Vagina (tissue), 2 donors: ENCODE measurements around the gene TGIF1. TPM values are rescaled to one million over a fixed set of nuclear protein-coding genes. Genes with fewer than 3 reads are reported as not detected.

ENCODE experiments used
- DNase-seq, 2 donors: peaks; one replicate each; pipeline ENCODE4 v3.0.0-alpha.2; 2017; ENCODE audit errors: extremely low spot score in 2 of 2
- H3K27ac ChIP-seq: fragments of 200-600 bp; sonication (generic); one replicate; pipeline ENCODE4 v1.5.1; 2019
- H3K27me3 ChIP-seq: fragments of 200-600 bp; sonication (generic); one replicate; pipeline ENCODE4 v1.5.1; 2019
- H3K36me3 ChIP-seq, 2 donors: fragments of 200-600 bp; sonication (generic); one replicate each; pipeline ENCODE4 v1.5.1; 2017 to 2019
- H3K4me1 ChIP-seq: fragments of 200-600 bp; sonication (generic); one replicate; pipeline ENCODE4 v1.5.1; 2019
- H3K4me3 ChIP-seq, 2 donors: fragments of 200-600 bp; sonication (generic); 1 replicate in 1 of 2; 2 replicates in 1 of 2; pipeline ENCODE4 v1.5.1; 2016 to 2019
- H3K9me3 ChIP-seq: fragments of 200-600 bp; sonication (generic); one replicate; pipeline ENCODE4 v1.5.1; 2019
- POLR2A ChIP-seq, 2 donors: fragments of 450-650 bp; IDR thresholded peaks; one replicate each; pipeline ENCODE4 v1.6.1; 2017; ENCODE audit warnings: antibody characterized with exemption in 2 of 2, mild to moderate bottlenecking in 2 of 2, moderate library complexity in 2 of 2
- POLR2AphosphoS5 ChIP-seq, 2 donors: sonication (generic); formaldehyde crosslinking; IDR thresholded peaks; one replicate each; pipeline ENCODE4 v1.9.0; 2017; ENCODE audit warnings: antibody characterized with exemption in 2 of 2, mild to moderate bottlenecking in 2 of 2, low read depth in 1 of 2; ENCODE audit not compliant: insufficient read depth in 1 of 2
- intact Hi-C: fragments of 100-400 bp; cut with DNase I; formaldehyde crosslinking; loops from one replicate; pipeline ENCODE4 v1.15.1; 2023
- total RNA-seq: library from RNA; depleted of rRNA; stranded (reverse); fragments of >200 nt; gene quantifications from one replicate; pipeline ENCODE4 v1.2.3, GENCODE V29; 2016
- TF ChIP-seq, protein P1 (sequence below), 3 experiments: fragments of 450-650 bp in 2 of 3; fragments of 200-600 bp in 1 of 3; sonication (generic) in 1 of 3; IDR thresholded peaks; one replicate each; pipeline ENCODE4 v1.5.1; 2017 to 2019; ENCODE audit warnings: antibody characterized with exemption in 3 of 3, mild to moderate bottlenecking in 2 of 3, moderate library complexity in 2 of 3

Gene TGIF1
- total RNA-seq, 1 donor from 2014 or later = 60.9 TPM

DNA sequence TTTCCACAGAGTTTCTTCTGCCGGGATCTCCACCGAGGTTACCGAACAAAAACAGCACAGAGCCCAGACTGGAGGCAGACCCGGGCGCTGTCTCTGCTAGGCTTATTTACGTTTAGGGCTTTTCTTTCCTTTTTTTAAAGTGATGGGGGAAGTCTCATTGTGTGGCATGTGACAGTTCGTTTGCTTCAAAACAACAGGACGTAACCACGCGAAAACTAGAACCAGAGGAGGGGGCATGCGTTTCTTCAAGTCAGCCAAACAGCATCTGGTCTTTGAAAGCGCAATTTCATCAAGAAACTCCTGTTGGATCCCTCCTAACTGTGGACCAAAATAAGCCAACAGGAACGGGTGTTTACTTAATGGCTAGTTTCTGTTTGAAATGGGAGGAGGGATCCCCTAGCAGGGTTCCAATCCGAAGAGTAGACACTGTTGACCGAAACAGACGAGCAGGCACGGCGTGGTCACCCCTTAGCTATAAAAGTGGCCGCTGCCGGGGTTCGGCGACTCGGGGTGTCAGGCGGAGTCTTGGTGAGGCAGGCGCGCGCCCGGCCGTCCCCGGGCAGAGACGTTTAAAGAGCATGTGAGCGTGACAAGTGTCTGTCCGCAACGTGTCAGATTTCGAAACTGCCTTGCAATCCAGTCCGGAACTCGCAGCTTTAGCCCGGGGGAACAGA is 997 bp upstream of the TGIF1 start:
- Histone ChIP-seq H3K4me1 (peaks cover 23% of the 10 kb centered on the region), H3K27ac (peak overlapping the region; percentile 99), H3K27me3 (no peaks in the 10 kb centered on the region), H3K36me3 (no peaks in the 10 kb centered on the region), H3K4me3 (peak overlapping the region; percentile 74 to 89), H3K9me3 (no peaks in the 10 kb centered on the region)
- intact Hi-C loops = loop anchor here (2.0 to 10.0 kb wide), 4 partner anchors 146 to 216 kb away; no protein-coding TSS in a partner anchor
- peak in 1 of 2 donors; percentile 98 for DNase-seq
- TF ChIP-seq POLR2AphosphoS5 (IDR thresholded peaks at IDR 0.05; ENCODE audit: insufficient read depth in 1 of 2, low read depth in 1 of 2) = peak; percentile 14 to 94
- peak in 1 of 2 donors; percentile 80 for TF ChIP-seq POLR2A (IDR thresholded peaks at IDR 0.05)
- TF ChIP-seq, protein P1, sequence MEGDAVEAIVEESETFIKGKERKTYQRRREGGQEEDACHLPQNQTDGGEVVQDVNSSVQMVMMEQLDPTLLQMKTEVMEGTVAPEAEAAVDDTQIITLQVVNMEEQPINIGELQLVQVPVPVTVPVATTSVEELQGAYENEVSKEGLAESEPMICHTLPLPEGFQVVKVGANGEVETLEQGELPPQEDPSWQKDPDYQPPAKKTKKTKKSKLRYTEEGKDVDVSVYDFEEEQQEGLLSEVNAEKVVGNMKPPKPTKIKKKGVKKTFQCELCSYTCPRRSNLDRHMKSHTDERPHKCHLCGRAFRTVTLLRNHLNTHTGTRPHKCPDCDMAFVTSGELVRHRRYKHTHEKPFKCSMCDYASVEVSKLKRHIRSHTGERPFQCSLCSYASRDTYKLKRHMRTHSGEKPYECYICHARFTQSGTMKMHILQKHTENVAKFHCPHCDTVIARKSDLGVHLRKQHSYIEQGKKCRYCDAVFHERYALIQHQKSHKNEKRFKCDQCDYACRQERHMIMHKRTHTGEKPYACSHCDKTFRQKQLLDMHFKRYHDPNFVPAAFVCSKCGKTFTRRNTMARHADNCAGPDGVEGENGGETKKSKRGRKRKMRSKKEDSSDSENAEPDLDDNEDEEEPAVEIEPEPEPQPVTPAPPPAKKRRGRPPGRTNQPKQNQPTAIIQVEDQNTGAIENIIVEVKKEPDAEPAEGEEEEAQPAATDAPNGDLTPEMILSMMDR (IDR thresholded peaks at IDR 0.05) = no peak

DNA sequence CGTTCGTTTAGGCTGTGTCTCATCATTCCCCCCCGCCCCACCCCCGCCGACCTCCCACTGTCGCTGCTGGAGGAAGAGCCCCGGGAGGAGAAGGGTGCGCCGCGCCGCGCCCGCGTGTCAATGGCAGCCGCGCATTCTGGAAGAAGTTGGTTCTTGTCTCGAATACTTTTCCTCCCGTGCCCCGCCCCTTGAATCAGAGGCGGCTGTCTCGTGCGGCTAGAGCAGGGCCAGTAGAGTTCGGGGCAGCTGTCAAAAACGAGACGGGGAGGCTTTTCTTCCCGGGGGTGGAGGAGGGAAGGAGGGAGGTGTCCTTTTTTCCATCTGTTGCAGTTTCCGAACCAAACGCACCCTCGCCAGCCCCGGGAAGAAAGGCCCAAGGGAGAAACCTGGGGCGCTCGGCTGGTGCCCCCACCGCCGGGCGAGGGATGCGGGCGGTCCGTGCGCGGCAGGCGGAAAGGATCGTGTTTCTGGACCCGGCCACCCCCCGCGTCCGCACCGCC is 410 bp upstream of the TGIF1 start:
- no peak for DNase-seq

DNA sequence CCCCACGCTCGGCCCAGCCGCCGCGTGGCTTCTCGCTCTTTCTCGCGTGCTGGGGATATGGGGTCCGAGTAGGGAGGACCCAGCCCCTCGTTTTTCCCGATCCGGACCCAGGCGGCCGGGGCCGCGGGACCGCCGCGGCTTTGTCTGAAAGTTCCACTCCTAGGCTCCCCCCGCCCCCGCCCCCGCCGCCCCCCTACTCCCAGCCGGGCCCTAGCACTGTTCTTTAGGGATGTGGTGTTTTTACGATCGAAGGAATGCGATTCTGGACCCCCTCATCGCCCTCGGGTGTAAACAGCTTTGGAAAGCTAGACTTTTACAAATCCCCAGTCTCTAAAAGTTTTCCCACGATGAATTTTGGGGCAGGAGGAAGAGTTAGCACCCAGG is 819 bp downstream of the TGIF1 start:
- Histone ChIP-seq H3K4me1 (peaks cover 40% of the 10 kb centered on the region), H3K9me3 (no peaks in the 10 kb centered on the region), H3K27ac (peak overlapping the region; percentile 99), H3K27me3 (no peaks in the 10 kb centered on the region), H3K36me3 (no peaks in the 10 kb centered on the region), H3K4me3 (peak overlapping the region; percentile 74 to 89)
- TF ChIP-seq, protein P1 (IDR thresholded peaks at IDR 0.05) = no peak
- TF ChIP-seq POLR2AphosphoS5 (IDR thresholded peaks at IDR 0.05; ENCODE audit: insufficient read depth in 1 of 2, low read depth in 1 of 2) (no peak), POLR2A (IDR thresholded peaks at IDR 0.05) (no peak)
- intact Hi-C loops = no loop called here
- no peak for DNase-seq

More for the DNA sequence above, 410 bp upstream of the TGIF1 start:
- intact Hi-C loops = loop anchor here (2.0 to 10.0 kb wide), 4 partner anchors 145 to 215 kb away; no protein-coding TSS in a partner anchor
- Histone ChIP-seq H3K4me3 (peak overlapping the region; percentile 74 to 89), H3K9me3 (no peaks in the 10 kb centered on the region), H3K36me3 (no peaks in the 10 kb centered on the region), H3K27me3 (no peaks in the 10 kb centered on the region), H3K27ac (peak overlapping the region; percentile 99), H3K4me1 (peaks cover 27% of the 10 kb centered on the region)
- TF ChIP-seq, protein P1 (IDR thresholded peaks at IDR 0.05) = no peak
- TF ChIP-seq POLR2A (IDR thresholded peaks at IDR 0.05) = peak in 1 of 2 donors; percentile 8
- no peak for TF ChIP-seq POLR2AphosphoS5 (IDR thresholded peaks at IDR 0.05; ENCODE audit: insufficient read depth in 1 of 2, low read depth in 1 of 2)

DNA sequence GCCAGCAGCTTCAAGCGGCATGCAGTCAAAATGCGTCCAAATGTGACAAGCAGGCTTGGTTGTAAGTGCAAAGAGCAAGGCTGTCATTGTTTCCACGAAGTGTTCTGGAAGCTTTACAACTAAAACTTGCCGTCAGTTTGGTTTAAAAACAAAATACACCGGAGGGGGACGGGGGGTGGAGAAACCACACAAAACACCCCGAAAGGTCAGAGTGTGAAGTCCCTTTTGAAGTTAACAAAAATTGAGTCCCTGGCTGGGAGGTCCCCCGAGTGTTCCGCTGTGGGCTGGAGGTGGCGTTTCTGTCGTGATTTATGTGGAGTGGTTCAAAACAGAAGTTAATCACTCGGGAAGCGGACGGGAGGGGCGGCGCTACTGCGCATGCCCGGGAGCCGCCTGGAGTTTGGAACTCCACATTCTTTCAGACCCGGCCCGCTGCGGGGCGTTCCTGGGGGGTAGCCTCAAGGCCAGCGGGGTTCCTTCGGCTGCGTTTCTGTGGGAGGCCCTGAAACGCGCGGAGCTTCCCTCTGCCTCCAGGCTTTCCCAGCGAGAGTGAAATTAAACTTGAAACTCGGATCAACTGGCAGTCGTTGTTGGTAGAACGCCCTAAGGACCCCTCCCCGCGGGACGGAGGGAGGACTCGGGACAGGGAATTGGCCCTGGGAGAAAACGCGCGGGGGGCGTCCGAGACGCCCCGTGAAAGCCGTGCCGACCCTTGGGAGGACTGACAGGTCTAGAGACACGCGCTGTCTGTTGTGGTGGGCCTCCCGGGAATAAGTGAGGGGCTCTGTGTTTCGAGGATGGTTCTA is 1.4 kb downstream of the TGIF1 start:
- Histone ChIP-seq H3K9me3 (no peaks in the 10 kb centered on the region), H3K36me3 (peaks cover 0 to 4% of the 10 kb centered on the region in 2 donors), H3K27ac (peak overlapping the region; percentile 99), H3K4me3 (peak overlapping the region; percentile 74 to 89), H3K4me1 (peaks cover 44% of the 10 kb centered on the region), H3K27me3 (no peaks in the 10 kb centered on the region)
- intact Hi-C loops = no loop called here
- peak in 1 of 2 donors; percentile 97 for DNase-seq
- TF ChIP-seq POLR2A (IDR thresholded peaks at IDR 0.05) (peak in 1 of 2 donors; percentile 94), POLR2AphosphoS5 (IDR thresholded peaks at IDR 0.05; ENCODE audit: insufficient read depth in 1 of 2, low read depth in 1 of 2) (peak; percentile 95 to 98)
- TF ChIP-seq, protein P1 (IDR thresholded peaks at IDR 0.05) = no peak
